Pancreas (tissue), 10 donors: Measurements from ENCODE around the gene NR2F6. TPM values are rescaled to one million over a fixed set of nuclear protein-coding genes. Genes with fewer than 3 reads are reported as not detected.

ENCODE experiments used
- ATAC-seq, 4 donors: fragments of 200-7000 bp; cut with Tn5 transposase; one replicate each; pipeline versions ENCODE4 v1.8.0 to v1.9.1; 2020; ENCODE audit warnings: mild to moderate bottlenecking in 4 of 4, moderate library complexity in 4 of 4
- DNase-seq, 6 donors: peaks; one replicate each; pipeline ENCODE4 v3.0.0-alpha.2; 2020
- FAIRE-seq: peaks from 2 replicates; lab custom pipeline; 2012; peaks lifted over from hg19 to GRCh38; lab: Jason Lieb, UNC
- H3K27ac ChIP-seq, 4 donors: fragments of 200-600 bp; sonication (generic); 1 replicate in 3 of 4; 2 replicates in 1 of 4; pipeline versions ENCODE4 v1.5.0 to v1.8.0; 2020
- H3K27me3 ChIP-seq, 4 donors: fragments of 200-600 bp; one replicate each; pipeline ENCODE4 v1.8.0; 2021
- H3K36me3 ChIP-seq, 3 donors: fragments of 200-600 bp; sonication (generic) in 1 of 3; one replicate each; pipeline versions ENCODE4 v1.5.0 to v1.8.0; 2020 to 2021
- H3K4me1 ChIP-seq, 3 donors: fragments of 200-600 bp; one replicate each; pipeline ENCODE4 v1.8.0; 2021
- H3K4me3 ChIP-seq, 4 donors: fragments of 200-600 bp; sonication (generic) in 2 of 4; one replicate each; pipeline versions ENCODE4 v1.5.0 to v1.8.0; 2020 to 2021
- H3K9me3 ChIP-seq, 4 donors: fragments of 200-600 bp; one replicate each; pipeline ENCODE4 v1.8.0; 2021
- CTCF ChIP-seq, 4 donors: fragments of 200-600 bp; sonication (generic) in 3 of 4; IDR thresholded peaks; one replicate each; pipeline versions ENCODE4 v1.5.0 to v1.8.0; 2021; ENCODE audit warnings: antibody characterized with exemption in 4 of 4
- WGBS, 2 donors: extraction: QIAGEN DNeasy Blood & Tissue Kit; methylation state at CpG; one replicate each; pipeline ENCODE4 v1.1.7; 2013; 5-methylcytosine and 5-hydroxymethylcytosine counted together
- intact Hi-C, 3 donors: fragments of 100-400 bp; cut with DNase I; formaldehyde crosslinking; loops; one replicate each; pipeline versions ENCODE4 v1.11.1 to v1.14.2; 2022
- polyA plus RNA-seq, 2 donors: library from polyadenylated mRNA; stranded (reverse); fragments of 200-250 nt; gene quantifications; one replicate each; pipeline ENCODE4 v1.2.3, GENCODE V29; 2013
- total RNA-seq, 6 donors: library from RNA; stranded (reverse); fragmentation: NEBNext Ultra II Directional in 4 of 6; extraction: Animal tissue kit (Norgen Biotek cat#: 25700) in 4 of 6; gene quantifications; one replicate each; pipeline versions ENCODE4 v1.2.1 to v1.2.4, GENCODE V29; 2021 to 2023
- donor health status: healthy with polysubstance abuse.
- donor health status: DM: no; HTN: no; CAD: no; lungs with moderate emphysema.
- donor health status: DM: no; HTN: no; CAD: no.
- donor health status: control.
- donor health status: control.
- donor health status: Bipolar disorder and iron deficiency.
- donor health status: DM: yes; HTN: yes; CAD: no.
- donor health status: DM: no; HTN: no; CAD: no.
- donor health status: DM: no; HTN: no; CAD: no.
- donor health status: DM: yes; HTN: yes; CAD: no.

Gene NR2F6
- total RNA-seq (10 to 100 TPM; 32.5 to 51.2 (median 39.7) TPM), polyA plus RNA-seq (10 to 100 TPM; 21.3 to 23.5 TPM)

- no peak for DNase-seq
- peak within 1 kb of the TSS; percentile 84 to 91 (median 84) for H3K27ac ChIP-seq
- WGBS, 2 donors: 1% methylated on average over 15 to 72 of the region's 72 CpGs
- FAIRE-seq: no peak
- intact Hi-C loops: no loop called here
- H3K4me1 ChIP-seq: peaks cover 19 to 36% (median 35%) of the 10 kb centered on the region in 3 donors
- ATAC-seq: no peak
- H3K9me3 ChIP-seq: no peaks in the 10 kb centered on the region
- TF ChIP-seq CTCF (IDR thresholded peaks at IDR 0.05): no peak
- H3K4me3 ChIP-seq: peak within 1 kb of the TSS; percentile 74 to 88 (median 82)
- no peaks in the 10 kb centered on the region for H3K36me3 ChIP-seq
- H3K27me3 ChIP-seq: no peaks in the 10 kb centered on the region
These were observed at the start of gene NR2F6 for GRCh38 chr19:17245535-17245984. TSS of gene NR2F6 (minus strand) at chr19:17245919. CDS start at chr19:17245220, 699 bp downstream.

GRCh38 chr19:17294051-17294891, 48.6 kb upstream of the NR2F6 start:
- WGBS, 2 donors: 81 to 83% methylated on average over 48 of the region's 48 CpGs
- H3K4me3 ChIP-seq: no peak overlapping the region
- ATAC-seq (peak in 1 of 4 donors; percentile 27), DNase-seq (peak in 2 of 6 donors; percentile 61 to 65), FAIRE-seq (no peak)
- no peak overlapping the region for H3K27ac ChIP-seq
- H3K4me1 ChIP-seq: no peaks in the 10 kb centered on the region
- no peak for TF ChIP-seq CTCF (IDR thresholded peaks at IDR 0.05)
- H3K36me3 ChIP-seq: no peaks in the 10 kb centered on the region
- no peaks in the 10 kb centered on the region for H3K27me3 ChIP-seq
- H3K9me3 ChIP-seq: no peaks in the 10 kb centered on the region
- intact Hi-C loops: no loop called here

GRCh38 chr19:17293605-17294004, 47.9 kb upstream of the NR2F6 start:
- Histone ChIP-seq H3K4me1 (no peaks in the 10 kb centered on the region), H3K9me3 (no peaks in the 10 kb centered on the region), H3K4me3 (no peak overlapping the region), H3K27ac (no peak overlapping the region), H3K36me3 (no peaks in the 10 kb centered on the region), H3K27me3 (no peaks in the 10 kb centered on the region)
- TF ChIP-seq CTCF (IDR thresholded peaks at IDR 0.05): no peak
- WGBS, 2 donors: 93% methylated on average over 14 of the region's 14 CpGs
- ATAC-seq: no peak
- no peak for FAIRE-seq
- intact Hi-C loops: no loop called here
- DNase-seq: no peak

- ATAC-seq (peak; percentile 67 to 95 (median 88)), FAIRE-seq (no peak), DNase-seq (peak in 5 of 6 donors; percentile 36 to 82 (median 59))
- Histone ChIP-seq H3K9me3 (no peaks in the 10 kb centered on the region), H3K27ac (peak overlapping the region in 1 of 4 donors; percentile 46), H3K4me3 (peak overlapping the region in 3 of 4 donors; percentile 4 to 54 (median 28)), H3K36me3 (no peaks in the 10 kb centered on the region), H3K27me3 (no peaks in the 10 kb centered on the region), H3K4me1 (no peaks in the 10 kb centered on the region)
- intact Hi-C loops: no loop called here
- TF ChIP-seq CTCF (IDR thresholded peaks at IDR 0.05): peak in 2 of 4 donors; percentile 26 to 29
- 44 to 52% methylated on average over 46 of the region's 46 CpGs for WGBS, 2 donors
These were observed 46.8 kb upstream of the NR2F6 start for GRCh38 chr19:17292301-17293074.
